Skeletal muscle satellite cell (primary cell): ENCODE measurements around the gene ZNF750.

ENCODE experiments used
- H3K27me3 ChIP-seq: 2 replicates; pipeline ENCODE4 v1.7.0; 2013; ENCODE audit warnings: low read length; ENCODE audit not compliant: control insufficient read depth, insufficient read depth
- H3K36me3 ChIP-seq: 2 replicates; pipeline ENCODE4 v1.7.0; 2013; ENCODE audit warnings: mild to moderate bottlenecking, control low read depth, low read length; ENCODE audit not compliant: insufficient read depth
- H3K4me1 ChIP-seq: 2 replicates; pipeline ENCODE4 v1.7.0; 2013; ENCODE audit warnings: low read length; ENCODE audit not compliant: control insufficient read depth, insufficient read depth
- H3K4me2 ChIP-seq: 2 replicates; pipeline ENCODE4 v1.7.0; 2013; ENCODE audit warnings: mild to moderate bottlenecking, low read length
- H3K4me3 ChIP-seq: 2 replicates; pipeline ENCODE4 v1.7.0; 2013; ENCODE audit warnings: low read length
- H3K9ac ChIP-seq: 2 replicates; pipeline ENCODE4 v1.7.0; 2013; ENCODE audit warnings: mild to moderate bottlenecking, low read depth, low read length, moderate library complexity
- H3K9me3 ChIP-seq: replicated peaks from 2 replicates; pipeline ENCODE4 v1.7.0; 2013; ENCODE audit warnings: mild to moderate bottlenecking, control low read depth, low read length

Gene ZNF750

GRCh38 chr17:82825540-82826124 is 14.2 kb downstream of the ZNF750 start:
- H3K9me3 ChIP-seq, result peaks cover under 1% of the 10 kb centered on the region
- no peak overlapping the region for H3K4me3 ChIP-seq
- no peak overlapping the region for H3K4me2 ChIP-seq
- H3K27me3 ChIP-seq, result no peaks in the 10 kb centered on the region
- H3K36me3 ChIP-seq, result peaks cover 9% of the 10 kb centered on the region
- no peak overlapping the region for H3K9ac ChIP-seq
- H3K4me1 ChIP-seq, result peaks cover 7% of the 10 kb centered on the region

DNA sequence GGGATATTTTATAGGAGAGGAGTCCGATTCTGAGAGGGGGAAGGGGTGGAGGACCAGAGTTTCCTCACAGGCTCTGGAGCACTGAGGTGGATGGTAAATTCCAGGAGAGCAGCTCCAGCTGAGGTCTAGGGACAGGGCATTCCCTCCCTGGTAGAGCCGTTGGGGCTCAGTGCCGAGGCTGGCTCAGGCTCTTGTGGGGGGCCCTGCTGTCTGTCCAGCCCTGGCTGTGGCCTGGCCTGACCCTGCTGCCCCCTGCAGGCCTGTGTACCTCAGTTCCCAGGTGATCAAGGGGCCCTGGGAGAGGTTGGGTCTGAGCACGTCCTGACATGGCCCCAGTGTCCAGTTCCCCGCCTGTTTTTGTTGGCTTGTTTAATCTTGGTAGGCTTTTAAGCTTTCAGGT is 16.8 kb downstream of the ZNF750 start:
- H3K4me2 ChIP-seq, result no peak overlapping the region
- no peak overlapping the region for H3K4me3 ChIP-seq
- H3K9me3 ChIP-seq, result peaks cover 6% of the 10 kb centered on the region
- no peak overlapping the region for H3K9ac ChIP-seq
- H3K4me1 ChIP-seq, result no peaks in the 10 kb centered on the region
- H3K27me3 ChIP-seq, result no peaks in the 10 kb centered on the region
- peaks cover 12% of the 10 kb centered on the region for H3K36me3 ChIP-seq

DNA sequence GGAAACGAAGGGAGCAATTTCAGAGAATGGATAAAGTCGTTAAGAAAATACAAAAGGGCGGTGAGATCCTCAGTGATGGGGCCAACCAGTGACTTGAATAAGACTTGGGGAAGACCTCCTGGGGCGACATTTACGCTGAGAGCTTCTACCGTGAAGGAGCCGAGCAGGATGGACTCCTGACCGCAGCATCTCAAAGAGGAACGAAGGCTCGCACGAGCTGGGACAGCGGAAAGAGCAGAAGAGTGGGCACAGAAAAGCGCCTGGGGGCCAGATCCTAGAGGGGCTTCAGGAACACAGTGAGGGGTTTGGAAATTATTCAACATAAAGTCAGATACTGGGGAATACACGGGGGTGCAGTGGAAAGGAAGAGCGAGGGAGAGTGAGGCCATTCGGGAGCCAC is 17.5 kb downstream of the ZNF750 start:
- H3K9ac ChIP-seq, result no peak overlapping the region
- H3K9me3 ChIP-seq, result peaks cover 6% of the 10 kb centered on the region
- no peaks in the 10 kb centered on the region for H3K27me3 ChIP-seq
- H3K4me2 ChIP-seq, result no peak overlapping the region
- H3K4me1 ChIP-seq, result no peaks in the 10 kb centered on the region
- H3K4me3 ChIP-seq, result no peak overlapping the region
- peaks cover 8% of the 10 kb centered on the region for H3K36me3 ChIP-seq

DNA sequence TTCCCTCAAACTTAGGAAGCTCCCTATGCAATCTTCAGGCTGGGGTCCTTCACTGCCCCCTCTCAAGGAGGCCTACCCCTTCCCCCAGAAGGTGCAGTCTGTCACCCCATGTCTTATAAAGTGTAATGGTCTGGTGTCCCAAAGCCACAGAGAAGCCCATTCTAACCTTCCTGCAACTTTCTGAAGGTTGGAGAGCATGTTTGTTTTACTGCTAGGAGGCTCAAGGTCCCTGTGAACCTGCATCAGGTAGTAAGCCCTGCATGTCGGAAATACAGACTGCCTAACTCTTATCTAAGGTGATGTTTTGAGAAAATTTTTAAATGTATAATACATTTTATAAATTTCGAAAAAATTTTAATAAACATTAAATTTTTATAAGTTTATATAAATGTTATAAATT is 18.3 kb downstream of the ZNF750 start:
- Histone ChIP-seq H3K9ac (no peak overlapping the region), H3K4me3 (no peak overlapping the region), H3K27me3 (no peaks in the 10 kb centered on the region), H3K9me3 (peaks cover 6% of the 10 kb centered on the region), H3K36me3 (peaks cover 7% of the 10 kb centered on the region), H3K4me2 (no peak overlapping the region), H3K4me1 (no peaks in the 10 kb centered on the region)

- Histone ChIP-seq H3K27me3 (no peaks in the 10 kb centered on the region), H3K4me1 (no peaks in the 10 kb centered on the region), H3K36me3 (peaks cover 14% of the 10 kb centered on the region), H3K9ac (no peak overlapping the region), H3K4me3 (no peak overlapping the region), H3K4me2 (no peak overlapping the region), H3K9me3 (peaks cover 6% of the 10 kb centered on the region)
Observed at GRCh38 chr17:82820278-82821251, 19.3 kb downstream of the ZNF750 start.

- Histone ChIP-seq H3K36me3 (peaks cover 22% of the 10 kb centered on the region), H3K4me3 (no peak overlapping the region), H3K27me3 (no peaks in the 10 kb centered on the region), H3K4me2 (no peak overlapping the region), H3K9me3 (peaks cover 6% of the 10 kb centered on the region), H3K9ac (no peak overlapping the region), H3K4me1 (no peaks in the 10 kb centered on the region)
Observed at GRCh38 chr17:82817947-82818346, 21.9 kb downstream of the ZNF750 start.

- Histone ChIP-seq H3K27me3 (no peaks in the 10 kb centered on the region), H3K36me3 (peaks cover 26% of the 10 kb centered on the region), H3K4me3 (no peak overlapping the region), H3K4me2 (no peak overlapping the region), H3K4me1 (no peaks in the 10 kb centered on the region), H3K9me3 (peaks cover 6% of the 10 kb centered on the region), H3K9ac (no peak overlapping the region)
Observed at GRCh38 chr17:82816358-82816757, 23.5 kb downstream of the ZNF750 start.

- Histone ChIP-seq H3K4me1 (no peaks in the 10 kb centered on the region), H3K9ac (no peak overlapping the region), H3K4me3 (no peak overlapping the region), H3K9me3 (peaks cover 6% of the 10 kb centered on the region), H3K4me2 (no peak overlapping the region), H3K36me3 (peaks cover 26% of the 10 kb centered on the region), H3K27me3 (no peaks in the 10 kb centered on the region)
Observed at GRCh38 chr17:82815790-82816305, 24.0 kb downstream of the ZNF750 start.

DNA sequence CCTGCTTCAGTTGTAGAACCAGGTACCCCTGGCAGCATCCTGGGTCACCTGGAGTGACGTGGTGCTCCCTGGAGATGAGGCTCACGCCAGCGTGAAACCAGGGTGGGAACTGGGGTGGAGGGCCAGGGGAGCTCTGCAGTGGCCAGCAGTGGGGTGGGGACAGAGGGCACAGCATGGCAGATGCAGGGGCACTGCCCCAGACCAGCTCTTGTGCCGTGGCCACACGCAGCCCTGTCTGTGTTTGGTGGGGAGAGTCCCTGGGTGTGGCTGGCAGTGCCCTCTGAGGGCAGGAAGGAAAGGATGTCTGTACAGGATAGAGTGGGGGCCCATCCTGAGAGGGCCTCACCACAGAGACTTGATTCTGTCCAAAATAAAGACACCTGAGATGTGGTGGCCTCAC is 24.5 kb downstream of the ZNF750 start:
- no peak overlapping the region for H3K4me2 ChIP-seq
- peaks cover 3% of the 10 kb centered on the region for H3K9me3 ChIP-seq
- no peak overlapping the region for H3K4me3 ChIP-seq
- H3K4me1 ChIP-seq, result no peaks in the 10 kb centered on the region
- H3K9ac ChIP-seq, result no peak overlapping the region
- peaks cover 26% of the 10 kb centered on the region for H3K36me3 ChIP-seq
- no peaks in the 10 kb centered on the region for H3K27me3 ChIP-seq

- Histone ChIP-seq H3K36me3 (peaks cover 26% of the 10 kb centered on the region), H3K4me2 (no peak overlapping the region), H3K9me3 (no peaks in the 10 kb centered on the region), H3K4me1 (no peaks in the 10 kb centered on the region), H3K27me3 (no peaks in the 10 kb centered on the region), H3K4me3 (no peak overlapping the region), H3K9ac (no peak overlapping the region)
Observed at GRCh38 chr17:82814834-82815233, 25.0 kb downstream of the ZNF750 start.

- Histone ChIP-seq H3K27me3 (no peaks in the 10 kb centered on the region), H3K9me3 (no peaks in the 10 kb centered on the region), H3K36me3 (peaks cover 27% of the 10 kb centered on the region), H3K4me3 (no peak overlapping the region), H3K4me1 (no peaks in the 10 kb centered on the region), H3K9ac (no peak overlapping the region), H3K4me2 (no peak overlapping the region)
Observed at GRCh38 chr17:82813299-82814051, 26.3 kb downstream of the ZNF750 start.
